H1 (cell line): ENCODE results near the gene OR52R1. TPM values are rescaled to one million over a fixed set of nuclear protein-coding genes. Genes with fewer than 3 reads are reported as not detected.

Experiments used
- CTCF ChIA-PET: fragments of 300-600 bp; sonication (Branson Sonifier 250); formaldehyde crosslinking; loops from one replicate; lab custom pipeline; 2021; ENCODE audit not compliant: partially characterized antibody; lab: Charles Lee
- POLR2A ChIA-PET: fragments of 300-600 bp; sonication (Branson Sonifier 250); formaldehyde crosslinking; loops from one replicate; lab custom pipeline; 2021; ENCODE audit warnings: inconsistent platforms; ENCODE audit not compliant: partially characterized antibody; lab: Charles Lee
- DNase-seq, 2 experiments: peaks; one replicate each; pipeline versions ENCODE4 v3.0.0 to v3.0.0-alpha.2; 2010 to 2022; ENCODE audit warnings: low spot score in 2 of 2, low read depth in 1 of 2, mixed read lengths in 1 of 2
- FAIRE-seq: peaks from 2 replicates; lab custom pipeline; 2011; peaks lifted over from hg19 to GRCh38; lab: Jason Lieb, UNC
- H2AFZ ChIP-seq: 2 replicates; pipeline ENCODE4 v1.8.1; 2012; ENCODE audit warnings: low read length, inconsistent platforms
- H2AK5ac ChIP-seq: 2 replicates; pipeline ENCODE4 v1.6.1; 2013; ENCODE audit warnings: low read depth, low read length
- H2BK120ac ChIP-seq: replicated peaks from 2 replicates; pipeline ENCODE3; 2013; ENCODE audit warnings: low read depth, low read length, inconsistent platforms
- H2BK12ac ChIP-seq: 2 replicates; pipeline ENCODE4 v1.6.1; 2013; ENCODE audit warnings: low read depth, low read length
- H2BK15ac ChIP-seq: 2 replicates; pipeline ENCODE4 v1.6.1; 2013; ENCODE audit warnings: low read length
- H2BK20ac ChIP-seq: 2 replicates; pipeline ENCODE4 v1.6.1; 2013; ENCODE audit warnings: low read length
- H2BK5ac ChIP-seq: 2 replicates; pipeline ENCODE4 v1.6.1; 2013; ENCODE audit warnings: low read depth, low read length
- H3K14ac ChIP-seq: 2 replicates; pipeline ENCODE4 v1.6.1; 2013; ENCODE audit warnings: inconsistent platforms; ENCODE audit not compliant: insufficient read length
- H3K18ac ChIP-seq: 2 replicates; pipeline ENCODE4 v1.6.1; 2013; ENCODE audit warnings: low read length; ENCODE audit errors: extremely low read depth
- H3K23ac ChIP-seq: 2 replicates; pipeline ENCODE4 v1.6.1; 2013; ENCODE audit warnings: inconsistent platforms; ENCODE audit not compliant: insufficient read length
- H3K23me2 ChIP-seq: 2 replicates; pipeline ENCODE4 v1.6.1; 2013; ENCODE audit warnings: low read depth, low read length
- H3K27ac ChIP-seq: 2 replicates; pipeline ENCODE4 v1.6.1; 2011; ENCODE audit warnings: low read depth, low read length, inconsistent platforms
- H3K27me3 ChIP-seq, 4 experiments: replicated peaks in 1 of 4; 1 replicate in 1 of 4; 2 replicates in 3 of 4; pipeline versions ENCODE4 v1.6.1 to v1.8.1; 2011 to 2013; ENCODE audit warnings: low read length in 3 of 4, mild to moderate bottlenecking in 3 of 4, inconsistent platforms in 2 of 4, mixed read lengths in 2 of 4, moderate library complexity in 1 of 4; ENCODE audit not compliant: control insufficient read depth in 3 of 4, insufficient read depth in 3 of 4; ENCODE audit errors: extremely low read depth in 1 of 4
- H3K36me3 ChIP-seq, 4 experiments: 2 replicates each; pipeline versions ENCODE4 v1.6.1 to v1.8.1; 2011 to 2013; ENCODE audit warnings: mild to moderate bottlenecking in 4 of 4, low read length in 3 of 4, moderate library complexity in 2 of 4, control low read depth in 1 of 4, inconsistent platforms in 1 of 4; ENCODE audit not compliant: insufficient read depth in 4 of 4, control insufficient read depth in 2 of 4
- H3K4ac ChIP-seq: replicated peaks from 2 replicates; pipeline ENCODE3; 2013; ENCODE audit warnings: low read length, low read depth, mixed read lengths, inconsistent platforms; ENCODE audit not compliant: insufficient read length
- H3K4me1 ChIP-seq, 4 experiments: replicated peaks in 1 of 4; 1 replicate in 1 of 4; 2 replicates in 3 of 4; pipeline versions ENCODE4 v1.6.1 to v1.8.1; 2011 to 2013; ENCODE audit warnings: low read length in 3 of 4, inconsistent platforms in 2 of 4, mixed read lengths in 1 of 4; ENCODE audit not compliant: insufficient read depth in 4 of 4, control insufficient read depth in 3 of 4
- H3K4me2 ChIP-seq, 2 experiments: 2 replicates each; pipeline versions ENCODE4 v1.6.1 to v1.8.1; 2011 to 2013; ENCODE audit warnings: low read depth in 2 of 2, low read length in 2 of 2, control low read depth in 1 of 2, inconsistent platforms in 1 of 2, mild to moderate bottlenecking in 1 of 2; ENCODE audit not compliant: insufficient read depth in 1 of 2
- H3K4me3 ChIP-seq, 4 experiments: fragments of 200-600, 300-600 bp in 1 of 4; sonication (generic), shearing (Covaris generic), sonication (Bioruptor Twin) in 1 of 4; 2 replicates each; pipeline versions ENCODE4 v1.5.1 to v1.8.1; 2011 to 2016; ENCODE audit warnings: low read length in 4 of 4, low read depth in 3 of 4, control low read depth in 2 of 4, inconsistent platforms in 2 of 4, mild to moderate bottlenecking in 2 of 4, mixed read lengths in 1 of 4, moderate library complexity in 1 of 4; ENCODE audit not compliant: insufficient read depth in 2 of 4; ENCODE audit errors: extremely low read depth in 1 of 4
- H3K56ac ChIP-seq: replicated peaks from 2 replicates; pipeline ENCODE3; 2013; ENCODE audit warnings: low read depth, mild to moderate bottlenecking, mixed read lengths, low read length, inconsistent platforms; ENCODE audit not compliant: insufficient read length
- H3K79me1 ChIP-seq: 2 replicates; pipeline ENCODE4 v1.6.1; 2013; ENCODE audit warnings: low read depth, low read length, control low read depth
- H3K79me2 ChIP-seq, 2 experiments: 2 replicates each; pipeline versions ENCODE4 v1.6.1 to v1.8.1; 2012 to 2013; ENCODE audit warnings: low read length in 2 of 2, mild to moderate bottlenecking in 2 of 2, inconsistent platforms in 1 of 2; ENCODE audit not compliant: insufficient read depth in 2 of 2, control insufficient read depth in 1 of 2
- H3K9ac ChIP-seq, 4 experiments: replicated peaks in 1 of 4; 1 replicate in 1 of 4; 2 replicates in 3 of 4; pipeline versions ENCODE4 v1.6.1 to v1.8.1; 2011 to 2013; ENCODE audit warnings: low read depth in 3 of 4, low read length in 3 of 4, control low read depth in 2 of 4, mild to moderate bottlenecking in 2 of 4, moderate library complexity in 2 of 4, inconsistent platforms in 1 of 4; ENCODE audit errors: extremely low read depth in 1 of 4
- H3K9me3 ChIP-seq, 2 experiments: 2 replicates each; pipeline versions ENCODE4 v1.6.1 to v1.8.1; 2012 to 2013; ENCODE audit warnings: mild to moderate bottlenecking in 2 of 2, moderate library complexity in 2 of 2, control low read depth in 1 of 2, inconsistent platforms in 1 of 2, low read depth in 1 of 2, low read length in 1 of 2, mixed read lengths in 1 of 2; ENCODE audit not compliant: insufficient read depth in 2 of 2
- H4K20me1 ChIP-seq, 2 experiments: replicated peaks in 1 of 2; 2 replicates each; pipeline versions ENCODE3 to v1.8.1; 2011 to 2013; ENCODE audit warnings: inconsistent platforms in 2 of 2, low read length in 2 of 2, mild to moderate bottlenecking in 1 of 2; ENCODE audit not compliant: insufficient read depth in 2 of 2, control insufficient read depth in 1 of 2
- H4K5ac ChIP-seq: 2 replicates; pipeline ENCODE4 v1.6.1; 2013; ENCODE audit warnings: low read length, low read depth, mixed read lengths, inconsistent platforms; ENCODE audit not compliant: insufficient read length
- H4K8ac ChIP-seq: 2 replicates; pipeline ENCODE4 v1.8.0; 2013; ENCODE audit warnings: mild to moderate bottlenecking, moderate library complexity, low read length, inconsistent platforms; ENCODE audit not compliant: insufficient read depth; ENCODE audit errors: extremely low read depth
- H4K91ac ChIP-seq: replicated peaks from 2 replicates; pipeline ENCODE3; 2013; ENCODE audit warnings: low read length, mixed read lengths, inconsistent platforms; ENCODE audit not compliant: insufficient read length
- ASH2L ChIP-seq: fragments of 200-600, 300-600 bp; sonication (generic); IDR thresholded peaks from one replicate; pipeline ENCODE4 v1.7.1; 2017; ENCODE audit warnings: low read length
- RAD21 ChIP-seq, 2 experiments: IDR thresholded peaks in 1 of 2; conservative IDR thresholded peaks in 1 of 2; 2 replicates each; pipeline ENCODE4 v1.6.1; 2011; ENCODE audit warnings: low read depth in 2 of 2, low read length in 2 of 2, improper control_type of control experiment in 1 of 2, inconsistent platforms in 1 of 2, mild to moderate bottlenecking in 1 of 2, moderate library complexity in 1 of 2
- WGBS, 2 experiments: shearing (Covaris generic) in 1 of 2; methylation state at CpG; one replicate each; pipeline versions ENCODE4 v1.1.6 to v1.1.7; 2013 to 2015; ENCODE audit warnings: low lambda C conversion rate in 2 of 2, mixed read lengths in 2 of 2, inconsistent platforms in 1 of 2, low coverage in 1 of 2, missing lambda C conversion rate in 1 of 2; ENCODE audit not compliant: insufficient replicate concordance in 2 of 2, insufficient coverage in 1 of 2, insufficient read length in 1 of 2; ENCODE audit errors: extremely low coverage in 1 of 2, missing lambda C conversion rate in 1 of 2; 5-methylcytosine and 5-hydroxymethylcytosine counted together
- polyA plus RNA-seq, 7 experiments: library from polyadenylated mRNA; depleted of rRNA in 3 of 7; stranded (reverse) in 5 of 7; unstranded in 2 of 7; fragments of >200 nt in 5 of 7; fragments of 200-250 nt in 2 of 7; gene quantifications; 1 replicate in 5 of 7; 2 replicates in 1 of 7; 4 replicates in 1 of 7; pipeline versions ENCODE4 v1.2.1 to v1.2.3, GENCODE V29; 2011 to 2013; ENCODE audit warnings: missing spikeins in 2 of 7, mixed read lengths in 2 of 7
- total RNA-seq: library from RNA; stranded (reverse); fragmentation: NEBNext Ultra II Directional; extraction: Animal tissue kit (Norgen Biotek cat#: 25700); gene quantifications from 2 replicates; pipeline ENCODE4 v1.2.1, GENCODE V29; 2021
- TF ChIP-seq, protein P1 (sequence below), 3 experiments: IDR thresholded peaks; 1 replicate in 2 of 3; 2 replicates in 1 of 3; pipeline versions ENCODE4 v1.5.1 to v1.6.1; 2011; ENCODE audit warnings: low read length in 3 of 3, mild to moderate bottlenecking in 3 of 3, inconsistent platforms in 2 of 3, low read depth in 1 of 3, moderate library complexity in 1 of 3; ENCODE audit not compliant: insufficient read depth in 1 of 3; ENCODE audit errors: control extremely low read depth in 1 of 3

The OR52R1 gene
- total and polyA plus RNA-seq, 2 of the 8 experiments (the other 6 are each of a cell fraction or from before 2014, with no cell fraction given) = not detected

GRCh38 chr11:4848908-4849532 lies 44.8 kb upstream of the OR52R1 start, which contains the start of gene OR51S1:
Gene OR51S1, minus strand, starts transcription at chr11:4849208. Its CDS starts 0 bp downstream, at chr11:4849208.
- H3K4me1 ChIP-seq = no peaks in the 10 kb centered on the region
- no peak within 1 kb of the TSS for H2BK12ac ChIP-seq
- H4K91ac ChIP-seq = no peak within 1 kb of the TSS
- WGBS, 2 experiments = 85% methylated on average over 9 of the region's 9 CpGs; no CpG with 5 or more reads in 1 of the 2 experiments
- no peaks in the 10 kb centered on the region for H3K23me2 ChIP-seq
- no peak within 1 kb of the TSS for H3K4me3 ChIP-seq
- H2BK15ac ChIP-seq = no peak within 1 kb of the TSS
- H3K23ac ChIP-seq = no peak within 1 kb of the TSS
- no peaks in the 10 kb centered on the region for H4K20me1 ChIP-seq
- no peak within 1 kb of the TSS for H2AFZ ChIP-seq
- H2BK120ac ChIP-seq = no peak within 1 kb of the TSS
- no peak within 1 kb of the TSS for H3K4ac ChIP-seq
- H3K79me1 ChIP-seq = no peaks in the 10 kb centered on the region
- no peak within 1 kb of the TSS for H3K18ac ChIP-seq
- FAIRE-seq = no peak
- H3K14ac ChIP-seq = no peak within 1 kb of the TSS
- H3K9me3 ChIP-seq = 0 out of 4 replicates have a peak, but pooled peaks cover 0 to 2% of the 10 kb centered on the region in 2 experiments
- H2BK5ac ChIP-seq = no peak within 1 kb of the TSS
- H4K5ac ChIP-seq = no peak within 1 kb of the TSS
- ChIA-PET CTCF (interaction anchor here (0.6 to 2.0 kb wide), 4 partner anchors 9 to 168 kb away, joined by 3 to 5 read pairs (median 4); no protein-coding TSS in a partner anchor), POLR2A (no interaction called here)
- H3K27me3 ChIP-seq = no peaks in the 10 kb centered on the region
- no peaks in the 10 kb centered on the region for H3K79me2 ChIP-seq
- TF ChIP-seq RAD21 (IDR thresholded peaks at IDR 0.05 in 1 of 2, conservative IDR thresholded peaks at IDR 0.05 in 1 of 2; ENCODE audit: low read depth in 2 of 2, low read length in 2 of 2) (peak in 1 of 2 experiments; percentile 22; a peak in 1 of 4 replicates), ASH2L (no peak)
- TF ChIP-seq, protein P1, sequence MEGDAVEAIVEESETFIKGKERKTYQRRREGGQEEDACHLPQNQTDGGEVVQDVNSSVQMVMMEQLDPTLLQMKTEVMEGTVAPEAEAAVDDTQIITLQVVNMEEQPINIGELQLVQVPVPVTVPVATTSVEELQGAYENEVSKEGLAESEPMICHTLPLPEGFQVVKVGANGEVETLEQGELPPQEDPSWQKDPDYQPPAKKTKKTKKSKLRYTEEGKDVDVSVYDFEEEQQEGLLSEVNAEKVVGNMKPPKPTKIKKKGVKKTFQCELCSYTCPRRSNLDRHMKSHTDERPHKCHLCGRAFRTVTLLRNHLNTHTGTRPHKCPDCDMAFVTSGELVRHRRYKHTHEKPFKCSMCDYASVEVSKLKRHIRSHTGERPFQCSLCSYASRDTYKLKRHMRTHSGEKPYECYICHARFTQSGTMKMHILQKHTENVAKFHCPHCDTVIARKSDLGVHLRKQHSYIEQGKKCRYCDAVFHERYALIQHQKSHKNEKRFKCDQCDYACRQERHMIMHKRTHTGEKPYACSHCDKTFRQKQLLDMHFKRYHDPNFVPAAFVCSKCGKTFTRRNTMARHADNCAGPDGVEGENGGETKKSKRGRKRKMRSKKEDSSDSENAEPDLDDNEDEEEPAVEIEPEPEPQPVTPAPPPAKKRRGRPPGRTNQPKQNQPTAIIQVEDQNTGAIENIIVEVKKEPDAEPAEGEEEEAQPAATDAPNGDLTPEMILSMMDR (IDR thresholded peaks at IDR 0.05; ENCODE audit: control extremely low read depth in 1 of 3, insufficient read depth in 1 of 3, low read depth in 1 of 3, low read length in 3 of 3) = peak in 2 of 3 experiments; percentile 23; a peak in 2 of 4 replicates
- H3K36me3 ChIP-seq = no peaks in the 10 kb centered on the region
- no peak within 1 kb of the TSS for H2AK5ac ChIP-seq
- H3K56ac ChIP-seq = no peak within 1 kb of the TSS
- no peak within 1 kb of the TSS for H3K4me2 ChIP-seq
- H2BK20ac ChIP-seq = no peak within 1 kb of the TSS
- no peak for DNase-seq
- H3K27ac ChIP-seq = no peak within 1 kb of the TSS
- no peak within 1 kb of the TSS for H3K9ac ChIP-seq
- H4K8ac ChIP-seq = no peak within 1 kb of the TSS
